Measurements from ENCODE around the gene WDR12. TPM values are rescaled to one million over a fixed set of nuclear protein-coding genes. Genes with fewer than 3 reads are reported as not detected.
A peak's percentile ranks its signal among the peaks of the same experiment; 100 is the strongest.

Gene WDR12
- total and polyA plus RNA-seq, 2 of the 13 experiments (the other 11 are each of a cell fraction or from before 2014, with no cell fraction given) = 94.4 to 216 TPM

- TF ChIP-seq SSRP1 (CRISPR knock-in tag; IDR thresholded peaks at IDR 0.05) (no peak; the same call in 1 of the 2 replicates), PRPF4 (IDR thresholded peaks at IDR 0.05; ENCODE audit: low read depth, low read length, poor library complexity, severe bottlenecking) (no peak), KLF15 (CRISPR knock-in tag; IDR thresholded peaks at IDR 0.05; ENCODE audit: borderline replicate concordance) (no peak), ZNF574 (CRISPR knock-in tag; IDR thresholded peaks at IDR 0.05) (peak; percentile 78), MBD4 (IDR thresholded peaks at IDR 0.05; ENCODE audit: borderline replicate concordance, low read length) (peak; percentile 36; the same call in 1 of the 2 replicates), ZNF143 (CRISPR knock-in tag; IDR thresholded peaks at IDR 0.05) (peak; percentile 91), ZNF605 (CRISPR knock-in tag; IDR thresholded peaks at IDR 0.05) (0 out of 2 replicates have a peak, but pooled peaks have one; percentile 16), ZNF382 (CRISPR knock-in tag; IDR thresholded peaks at IDR 0.05; ENCODE audit: borderline replicate concordance) (no peak), ZNF776 (CRISPR knock-in tag; IDR thresholded peaks at IDR 0.05) (no peak), ZNF484 (CRISPR knock-in tag; IDR thresholded peaks at IDR 0.05; ENCODE audit: borderline replicate concordance, low read depth) (no peak), SMYD3 (CRISPR knock-in tag; IDR thresholded peaks at IDR 0.05) (0 out of 2 replicates have a peak, but pooled peaks have one; percentile 59), NR1H2 (CRISPR knock-in tag; IDR thresholded peaks at IDR 0.05; ENCODE audit: borderline replicate concordance, low read depth) (no peak), AGO1 (IDR thresholded peaks at IDR 0.05; ENCODE audit: low read depth, low read length, poor library complexity, severe bottlenecking) (no peak), NCOA2 (CRISPR knock-in tag; IDR thresholded peaks at IDR 0.05) (no peak; the same call in 1 of the 2 replicates), ZBTB25 (CRISPR knock-in tag; IDR thresholded peaks at IDR 0.05) (0 out of 2 replicates have a peak, but pooled peaks have one; percentile 48), ZNF850 (CRISPR knock-in tag; conservative IDR thresholded peaks at IDR 0.05) (no peak), ZNF329 (CRISPR knock-in tag; IDR thresholded peaks at IDR 0.05; ENCODE audit: low read depth) (no peak), ZNF234 (CRISPR knock-in tag; conservative IDR thresholded peaks at IDR 0.05) (no peak), ZBTB4 (CRISPR knock-in tag; IDR thresholded peaks at IDR 0.05; ENCODE audit: borderline replicate concordance) (0 out of 2 replicates have a peak, but pooled peaks have one; percentile 62), ZMAT5 (CRISPR knock-in tag; IDR thresholded peaks at IDR 0.05; ENCODE audit: borderline replicate concordance, low read depth) (no peak), ZNF557 (CRISPR knock-in tag; IDR thresholded peaks at IDR 0.05) (no peak), ZNF775 (CRISPR knock-in tag; IDR thresholded peaks at IDR 0.05; ENCODE audit: borderline replicate concordance) (0 out of 2 replicates have a peak, but pooled peaks have one; percentile 67)
Observed at GRCh38 chr2:202911512-202912341, at the start of gene WDR12, which contains the start of gene CARF (continued).
